HepG2 (cell line): ENCODE measurements around the gene LRRC45. TPM values are rescaled to one million over a fixed set of nuclear protein-coding genes. Genes with fewer than 3 reads are reported as not detected.
A peak's percentile ranks its signal among the peaks of the same experiment; 100 is the strongest.

Experiments
- ARID2 ChIP-seq: sonication (generic); formaldehyde crosslinking; IDR thresholded peaks from 2 replicates; pipeline ENCODE4 v1.8.1; 2022; ENCODE audit warnings: mild to moderate bottlenecking, missing genetic modification reagents, borderline replicate concordance
- ASH2L ChIP-seq: fragments of 300-600, 200-600 bp; sonication (generic); IDR thresholded peaks from 2 replicates; pipeline ENCODE4 v1.7.0; 2017; ENCODE audit warnings: low read depth, mild to moderate bottlenecking, moderate library complexity, mixed read lengths, low read length; ENCODE audit not compliant: insufficient read length
- CBX2 ChIP-seq, 2 experiments: fragments of 200-600 bp in 1 of 2; sonication (generic); formaldehyde crosslinking in 1 of 2; IDR thresholded peaks; 2 replicates each; pipeline versions ENCODE4 v1.7.0 to v1.8.1; 2018 to 2022; ENCODE audit warnings: low read depth in 2 of 2, low read length in 1 of 2, mild to moderate bottlenecking in 1 of 2, missing genetic modification reagents in 1 of 2
- CHD4 ChIP-seq: fragments of 200-600 bp; sonication (generic); IDR thresholded peaks from 2 replicates; pipeline ENCODE4 v1.7.0; 2017; ENCODE audit warnings: mild to moderate bottlenecking, low read length, borderline replicate concordance
- DMAP1 ChIP-seq: IDR thresholded peaks from 2 replicates; pipeline ENCODE4 v1.6.1; 2016
- EED ChIP-seq: sonication (generic); formaldehyde crosslinking; IDR thresholded peaks from 2 replicates; pipeline ENCODE4 v1.5.0; 2020; ENCODE audit warnings: mild to moderate bottlenecking, missing genetic modification reagents
- FOXK1 ChIP-seq: sonication (generic); formaldehyde crosslinking; IDR thresholded peaks from 2 replicates; pipeline ENCODE4 v1.4.0; 2020; ENCODE audit warnings: low read depth, missing genetic modification reagents, borderline replicate concordance
- IKZF4 ChIP-seq: sonication (generic); formaldehyde crosslinking; IDR thresholded peaks from 2 replicates; pipeline ENCODE4 v1.5.1; 2020; ENCODE audit warnings: borderline replicate concordance, mild to moderate bottlenecking, low read depth, missing genetic modification reagents; ENCODE audit errors: not compliant biosample characterization
- KAT2B ChIP-seq: fragments of 150-350 bp; IDR thresholded peaks from 2 replicates; pipeline ENCODE4 v1.6.1; 2014; ENCODE audit warnings: low read depth, low read length, borderline replicate concordance
- MAF1 ChIP-seq: sonication (generic); formaldehyde crosslinking; IDR thresholded peaks from 2 replicates; pipeline ENCODE4 v1.5.0; 2020; ENCODE audit warnings: missing genetic modification reagents, borderline replicate concordance
- MATR3 ChIP-seq: sonication (generic); formaldehyde crosslinking; IDR thresholded peaks from 2 replicates; pipeline ENCODE4 v1.4.0; 2020; ENCODE audit warnings: missing genetic modification reagents
- NFIB ChIP-seq: sonication (generic); formaldehyde crosslinking; IDR thresholded peaks from 2 replicates; pipeline ENCODE4 v1.9.0; 2021; ENCODE audit warnings: missing genetic modification reagents, mild to moderate bottlenecking, borderline replicate concordance
- POLR2G ChIP-seq: fragments of 200-400 bp; formaldehyde crosslinking; IDR thresholded peaks from 2 replicates; pipeline ENCODE4 v1.6.1; 2018; ENCODE audit warnings: mild to moderate bottlenecking, low read depth, low read length, moderate library complexity
- PPARG ChIP-seq: conservative IDR thresholded peaks from 2 replicates; pipeline ENCODE4 v1.6.1; 2016; ENCODE audit warnings: missing biosample characterization, missing genetic modification reagents
- TFE3 ChIP-seq: IDR thresholded peaks from 2 replicates; pipeline ENCODE4 v1.6.1; 2016
- THAP7 ChIP-seq: sonication (generic); formaldehyde crosslinking; IDR thresholded peaks from 2 replicates; pipeline ENCODE4 v1.8.1; 2023; ENCODE audit warnings: mild to moderate bottlenecking, missing genetic modification reagents
- TRAFD1 ChIP-seq: sonication (generic); formaldehyde crosslinking; IDR thresholded peaks from 2 replicates; pipeline ENCODE4 v1.5.1; 2020; ENCODE audit warnings: missing genetic modification reagents, mild to moderate bottlenecking, borderline replicate concordance
- U2AF1 ChIP-seq: fragments of 200-400 bp; formaldehyde crosslinking; optimal IDR thresholded peaks from 2 replicates; pipeline ENCODE3; 2017; ENCODE audit warnings: mild to moderate bottlenecking, low read depth, low read length
- ZMYM3 ChIP-seq: sonication (generic); formaldehyde crosslinking; IDR thresholded peaks from 2 replicates; pipeline ENCODE4 v1.5.1; 2020; ENCODE audit warnings: mild to moderate bottlenecking, missing genetic modification reagents
- ZNF431 ChIP-seq: sonication (generic); formaldehyde crosslinking; IDR thresholded peaks from 2 replicates; pipeline ENCODE4 v1.9.0; 2022; ENCODE audit warnings: missing genetic modification reagents, low read depth, mild to moderate bottlenecking, borderline replicate concordance
- ZNF441 ChIP-seq: sonication (generic); formaldehyde crosslinking; IDR thresholded peaks from 2 replicates; pipeline ENCODE4 v1.7.0; 2021; ENCODE audit warnings: missing genetic modification reagents, borderline replicate concordance
- ZNF674 ChIP-seq: sonication (generic); formaldehyde crosslinking; IDR thresholded peaks from 2 replicates; pipeline ENCODE4 v1.5.0; 2020; ENCODE audit warnings: low read depth, mild to moderate bottlenecking, missing genetic modification reagents
- ZNF788 ChIP-seq: sonication (generic); formaldehyde crosslinking; IDR thresholded peaks from 2 replicates; pipeline ENCODE4 v1.5.0; 2020; ENCODE audit warnings: mild to moderate bottlenecking, missing genetic modification reagents, borderline replicate concordance
- ZNF879 ChIP-seq: sonication (generic); formaldehyde crosslinking; IDR thresholded peaks from 2 replicates; pipeline ENCODE4 v1.8.1; 2023; ENCODE audit warnings: missing genetic modification reagents
- polyA plus RNA-seq, 8 experiments: library from polyadenylated mRNA; depleted of rRNA in 3 of 8; stranded (reverse) in 7 of 8; unstranded in 1 of 8; fragments of >200 nt; fragmentation: Illumina TruSeq in 4 of 8; extraction: Trizol in 4 of 8; gene quantifications; 2 replicates each; pipeline versions ENCODE4 v1.2.1 to v1.2.3, GENCODE V29; 2011 to 2016; ENCODE audit warnings: low read depth in 4 of 8, missing spikeins in 1 of 8, mixed read lengths in 1 of 8; ENCODE audit not compliant: insufficient read depth in 1 of 8
- total RNA-seq, 5 experiments: library from RNA; depleted of rRNA; stranded (reverse); fragments of >200 nt; fragmentation: Illumina TruSeq; extraction: Trizol; gene quantifications; 2 replicates each; pipeline ENCODE4 v1.2.3, GENCODE V29; 2016; ENCODE audit warnings: low read depth in 1 of 5

Gene LRRC45
- total and polyA plus RNA-seq, 2 of the 13 experiments (the other 11 are each of a cell fraction or from before 2014, with no cell fraction given), result 11.6 to 48.1 TPM

GRCh38 chr17:81991684-81992305 lies 31.3 kb upstream of the LRRC45 start (continued):
- no peak for TF ChIP-seq CBX2 (IDR thresholded peaks at IDR 0.05; ENCODE audit: low read depth, low read length)
- no peak; the same call in 1 of the 2 replicates for TF ChIP-seq CBX2 (CRISPR knock-in tag; IDR thresholded peaks at IDR 0.05; ENCODE audit: low read depth)
- TF ChIP-seq ZNF788, result peak; percentile 92
- peak; percentile 92 for TF ChIP-seq ZNF431
- peak; percentile 39 for TF ChIP-seq IKZF4 (CRISPR knock-in tag)
- no peak for TF ChIP-seq NFIB (CRISPR knock-in tag)
- no peak for TF ChIP-seq TRAFD1 (CRISPR knock-in tag)
- TF ChIP-seq ZNF674 (CRISPR knock-in tag), result no peak
- TF ChIP-seq PPARG, result peak; percentile 70; the same call in 1 of the 2 replicates
- peak; percentile 83 for TF ChIP-seq FOXK1 (CRISPR knock-in tag)
- TF ChIP-seq CHD4, result peak; percentile 58; the same call in 1 of the 2 replicates
- TF ChIP-seq THAP7, result no peak
- no peak; the same call in none of the 2 replicates for TF ChIP-seq EED (CRISPR knock-in tag)
- peak; percentile 77; the same call in 1 of the 2 replicates for TF ChIP-seq ZMYM3 (CRISPR knock-in tag)
- TF ChIP-seq ARID2, result peak; percentile 82
- TF ChIP-seq ASH2L, result peak; percentile 74
- TF ChIP-seq KAT2B, result no peak
- TF ChIP-seq TFE3, result peak; percentile 89
- peak; percentile 65; the same call in 1 of the 2 replicates for TF ChIP-seq ZNF441 (CRISPR knock-in tag)
- TF ChIP-seq ZNF879 (CRISPR knock-in tag), result no peak
- peak; percentile 93 for TF ChIP-seq DMAP1
- TF ChIP-seq MATR3 (CRISPR knock-in tag), result no peak
- TF ChIP-seq U2AF1, result peak; percentile 85
- TF ChIP-seq POLR2G, result peak; percentile 87
- 0 out of 2 replicates have a peak, but pooled peaks have one; percentile 43 for TF ChIP-seq MAF1 (CRISPR knock-in tag)
